Activated CD4-positive, CD25-positive, alpha-beta regulatory T cell (primary cell): ENCODE data around the gene TMEM269.

Experiments
- DNase-seq, 4 experiments: peaks; one replicate each; lab custom pipeline; 2025; lab: John Stamatoyannopoulos, UW

The TMEM269 gene

DNA sequence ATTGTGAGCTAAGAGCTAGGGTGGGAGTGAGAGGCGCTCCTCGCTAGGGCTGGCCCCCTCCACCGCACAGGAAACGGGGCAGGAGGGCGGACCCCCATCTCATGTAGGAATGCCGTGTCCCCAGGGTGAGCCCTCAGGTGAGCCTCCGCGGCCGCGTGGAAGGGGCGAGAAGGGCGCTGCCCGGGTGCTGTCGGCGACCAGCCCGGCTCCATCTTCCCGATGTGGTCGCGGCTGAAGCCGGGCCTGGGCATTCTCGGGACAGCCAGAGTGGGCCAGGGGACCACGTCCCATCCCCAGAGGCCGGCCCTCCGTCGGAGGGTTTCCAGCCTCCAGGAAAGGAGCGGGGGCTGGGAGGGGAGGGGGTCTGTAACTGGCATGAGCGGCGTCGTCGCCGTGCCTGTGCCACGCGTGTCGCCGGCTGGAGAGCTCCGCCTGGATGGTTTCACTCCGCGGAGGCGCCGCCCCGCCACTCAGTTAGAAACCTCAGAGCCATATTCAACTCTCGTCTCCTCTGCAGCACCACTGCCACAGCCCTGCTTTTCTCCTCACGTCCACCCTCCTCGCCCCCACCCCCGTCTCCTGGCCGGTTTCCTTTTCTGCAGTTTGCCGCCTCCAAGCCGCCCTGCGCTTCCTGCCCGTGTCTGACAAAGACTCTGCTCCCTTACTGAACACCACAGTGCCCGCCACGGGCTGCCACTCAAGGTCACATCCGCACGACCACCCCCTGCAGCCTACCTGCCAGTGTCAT, at the start of gene TMEM269:
Gene TMEM269, plus strand, starts transcription at position 46 of the 748 bp plus-strand sequence. CDS start 4,903 bp downstream, outside the sequence.
- DNase-seq = peak in 3 of 4 experiments; percentile 13 to 28 (median 21)

GRCh38 chr1:42735056-42735455, 49.7 kb upstream of the TMEM269 start:
- no peak for DNase-seq

DNA sequence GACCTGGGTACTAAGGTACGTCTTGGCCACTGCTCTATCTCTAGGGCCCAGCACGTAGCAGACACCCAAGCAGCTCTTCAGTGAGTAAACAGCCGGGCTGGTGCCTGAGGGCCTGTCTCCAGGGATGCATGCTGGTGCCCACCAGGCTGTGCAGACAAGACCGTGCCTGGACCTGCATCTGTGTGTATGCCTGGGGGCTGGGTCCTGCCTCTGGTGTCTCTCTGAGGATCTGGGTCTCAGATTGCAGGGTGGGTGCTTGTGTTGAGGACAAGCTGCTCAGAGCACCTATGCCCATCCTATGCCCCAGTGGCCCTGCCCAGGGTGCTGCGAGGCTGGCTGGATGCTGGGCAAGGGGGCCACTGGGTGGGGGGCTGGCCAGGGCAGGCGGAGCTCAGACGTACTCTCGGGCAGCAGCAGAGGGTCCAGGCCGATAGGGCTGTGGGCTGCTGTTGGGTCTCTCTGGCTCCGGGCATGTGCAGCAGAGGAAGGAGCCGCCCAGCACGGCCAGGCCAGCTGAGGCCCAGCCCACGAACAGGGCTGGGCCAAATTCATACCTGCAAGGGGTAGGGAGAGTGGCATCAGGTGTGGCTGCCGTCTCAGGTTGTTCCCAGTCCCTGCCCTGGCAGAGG, 49.2 kb upstream of the TMEM269 start:
- DNase-seq = no peak

- DNase-seq = no peak
Measured at GRCh38 chr1:42736152-42736551, 48.6 kb upstream of the TMEM269 start.

GRCh38 chr1:42736571-42737200, 48.1 kb upstream of the TMEM269 start:
- DNase-seq = no peak

DNA sequence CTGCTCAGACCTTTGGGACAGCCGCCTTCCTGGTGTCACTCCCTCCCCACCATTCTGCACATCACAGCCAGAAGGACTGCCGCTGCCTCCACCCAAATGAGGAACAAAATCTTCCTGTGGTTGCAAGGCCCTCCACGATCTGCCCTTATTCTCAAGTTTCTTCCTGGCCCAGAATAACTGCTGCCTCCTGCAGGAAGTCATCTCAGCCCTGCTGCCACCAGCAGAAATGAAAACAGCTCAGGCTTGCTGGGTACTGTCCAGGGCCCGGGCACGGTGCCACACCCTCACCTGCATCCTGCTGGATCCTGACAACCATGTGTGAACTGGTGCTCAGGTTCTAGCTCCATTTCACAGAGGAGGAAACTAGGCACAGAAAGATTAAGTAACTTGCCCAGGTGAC, 47.5 kb upstream of the TMEM269 start:
- no peak for DNase-seq

GRCh38 chr1:42737986-42738677, 46.7 kb upstream of the TMEM269 start:
- DNase-seq = no peak

DNA sequence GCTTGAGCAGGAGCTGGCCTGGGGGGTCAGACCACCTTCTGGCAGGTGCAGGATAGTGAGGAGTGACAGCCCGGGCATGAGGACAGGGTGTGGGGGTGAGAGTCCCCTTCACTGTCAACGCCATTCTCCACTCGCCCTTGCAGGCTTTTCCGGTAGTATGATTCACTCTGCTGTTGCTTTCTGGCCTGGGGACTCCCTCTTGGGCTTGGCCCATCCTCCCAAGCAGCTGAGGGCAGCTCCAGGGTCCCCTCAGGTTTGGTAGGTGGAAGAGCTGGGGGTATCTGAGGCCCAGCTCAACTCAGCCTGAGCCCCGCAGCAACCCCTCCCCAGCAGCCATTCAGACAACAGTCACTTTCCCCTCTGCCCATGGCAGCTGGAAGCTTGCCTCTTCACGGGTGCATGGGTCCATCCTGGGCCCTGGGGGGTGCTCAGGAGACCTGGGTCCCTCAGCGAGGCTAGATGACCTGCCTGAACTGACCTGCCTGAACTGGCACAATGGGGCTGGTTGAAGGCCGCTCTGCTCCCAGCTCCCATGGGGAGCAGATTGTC, 46.0 kb upstream of the TMEM269 start:
- DNase-seq = no peak

- no peak for DNase-seq
Measured at GRCh38 chr1:42739753-42740700, 44.8 kb upstream of the TMEM269 start, which contains the start of gene CLDN19. Gene CLDN19 (minus strand): TSS chr1:42740236. CDS start chr1:42740063, 173 bp downstream.

DNA sequence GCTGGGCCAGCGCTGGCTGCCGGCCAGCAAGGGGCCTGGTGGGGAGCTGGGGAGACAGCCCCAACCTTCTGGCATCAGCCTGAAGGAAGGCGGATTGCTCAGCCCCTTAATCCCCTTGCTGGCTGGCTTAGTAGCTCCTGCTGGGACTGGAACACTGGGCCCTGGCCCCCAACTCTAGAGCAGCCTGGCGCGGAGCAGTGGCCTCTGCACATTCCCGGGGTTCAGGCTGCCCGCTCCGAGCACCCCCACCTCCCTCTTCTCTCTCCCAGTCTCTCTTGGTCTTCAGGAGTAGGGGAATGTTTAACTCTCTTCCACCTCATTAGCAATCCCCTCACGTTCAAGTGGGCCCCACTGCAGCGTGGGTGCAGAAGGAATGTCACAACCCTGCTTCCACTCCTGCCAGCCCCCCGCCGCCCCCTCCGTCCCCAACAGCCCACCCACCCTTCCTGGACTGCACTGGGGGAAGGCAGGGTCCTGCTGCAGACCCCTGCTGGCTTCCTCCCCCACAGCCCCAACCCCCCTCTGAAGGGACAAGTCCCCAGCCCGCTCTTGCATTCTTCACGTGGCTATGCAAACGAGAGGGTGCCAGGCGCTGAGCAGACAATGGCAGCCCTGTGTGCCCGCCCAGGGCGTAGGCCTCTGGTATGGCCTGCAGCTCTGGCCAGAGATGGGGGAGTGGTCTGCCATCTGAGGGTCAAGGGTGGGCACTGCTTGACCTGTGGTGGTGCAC, 43.8 kb upstream of the TMEM269 start:
- DNase-seq = no peak

DNA sequence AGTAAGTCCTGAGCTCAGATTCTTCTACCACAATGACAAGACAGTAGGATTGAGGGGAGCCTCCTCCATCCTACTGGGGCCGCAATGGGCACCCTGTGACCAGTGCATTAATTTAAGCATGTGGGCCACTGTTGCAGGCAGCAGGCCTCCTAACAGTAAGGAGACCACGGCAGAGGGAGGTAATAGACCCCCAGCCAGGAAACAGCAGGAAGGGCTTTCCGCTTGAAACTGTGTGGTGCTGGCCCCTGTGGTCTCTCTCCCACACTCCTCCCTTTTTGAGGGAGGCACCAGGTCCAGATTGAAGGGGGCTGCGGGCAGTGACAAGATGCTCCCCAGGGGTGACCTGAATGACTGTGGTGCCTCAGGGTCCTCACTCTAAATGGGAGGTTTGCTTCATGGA, 43.1 kb upstream of the TMEM269 start:
- no peak for DNase-seq

- no peak for DNase-seq
Measured at GRCh38 chr1:42742141-42742540, 42.6 kb upstream of the TMEM269 start.

DNA sequence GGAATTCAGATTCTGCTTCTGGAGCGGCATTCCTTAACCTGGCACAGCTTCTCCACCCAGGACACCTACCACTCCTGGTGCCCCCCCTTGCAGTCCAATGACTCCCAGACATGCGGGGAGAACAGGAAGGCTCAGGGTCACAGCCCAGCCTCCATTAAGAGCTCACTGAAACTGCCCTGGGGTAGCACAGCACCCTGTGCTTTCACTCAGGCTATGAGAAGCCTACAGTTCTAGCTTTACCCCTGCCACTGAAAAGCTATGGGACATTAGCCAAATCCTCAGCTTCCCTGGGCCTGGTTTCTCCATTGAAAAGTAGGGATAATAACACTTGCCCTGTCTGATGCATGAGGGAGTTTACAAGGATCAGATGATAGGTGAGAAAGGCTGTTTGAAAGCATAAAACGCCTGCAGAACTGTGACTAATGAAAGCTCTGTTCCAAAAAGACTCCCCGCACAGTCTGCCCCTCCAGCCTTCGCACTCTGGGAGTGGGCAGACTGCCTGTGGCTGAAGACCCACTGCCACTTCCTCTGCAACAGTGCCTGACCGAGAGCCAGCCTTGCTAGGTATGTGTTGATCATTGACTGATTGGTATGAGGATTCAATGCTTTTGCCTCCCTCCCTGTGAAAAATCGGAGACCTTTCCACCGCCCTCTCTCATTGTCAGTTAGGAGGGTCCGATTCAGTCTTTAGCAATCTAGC, 42.0 kb upstream of the TMEM269 start:
- no peak for DNase-seq

DNA sequence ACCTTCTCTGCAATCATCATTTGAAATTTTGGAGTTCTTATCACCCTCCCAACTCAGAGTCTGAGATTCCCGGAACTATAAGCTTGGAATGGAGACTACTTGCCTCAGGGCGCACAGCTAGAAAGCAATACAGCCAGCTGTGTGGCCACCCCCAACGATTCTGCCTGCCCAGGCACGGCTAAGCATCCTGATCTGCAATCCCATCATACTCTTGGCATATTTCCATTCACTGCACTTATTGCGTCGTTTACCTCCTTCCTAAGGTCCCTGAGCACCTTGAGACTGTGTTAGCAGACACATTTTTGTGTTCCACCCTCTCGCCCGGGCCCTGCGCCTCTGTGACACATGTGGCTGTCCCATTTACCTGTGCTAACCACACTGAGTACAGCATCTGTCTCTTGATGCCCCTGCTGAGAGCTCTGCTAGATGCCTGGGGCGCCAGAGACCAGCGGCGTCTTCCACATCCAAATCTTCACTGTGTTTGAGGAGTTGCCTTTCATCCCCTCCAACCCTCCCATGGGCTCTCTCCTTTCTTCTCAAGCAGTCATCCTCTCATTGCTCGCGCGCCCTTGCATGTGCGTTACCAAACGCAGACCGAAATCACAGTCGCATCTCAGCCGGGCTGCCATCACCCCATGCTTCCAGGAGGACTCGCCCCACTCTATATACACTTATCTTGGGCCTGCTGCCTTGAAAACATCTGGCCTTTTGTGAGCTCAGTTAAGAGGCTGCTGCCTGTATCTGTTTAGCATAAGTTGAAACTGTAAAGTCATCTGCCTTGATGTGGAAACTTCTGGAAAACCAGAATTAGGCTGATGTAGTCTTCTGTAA, 41.3 kb upstream of the TMEM269 start:
- no peak for DNase-seq

DNA sequence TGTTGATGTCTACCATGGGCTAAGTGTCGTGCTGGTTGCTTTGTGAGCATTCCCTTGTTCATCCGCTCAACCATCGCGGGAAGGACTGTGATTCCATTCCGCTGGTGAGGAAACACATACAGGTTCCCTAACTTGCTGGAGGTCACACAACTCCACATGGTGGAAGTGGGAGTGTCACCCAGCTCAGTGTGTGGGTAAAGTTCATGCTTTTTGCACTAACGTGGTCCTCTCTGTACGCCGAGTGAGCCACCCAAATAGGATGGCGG, 40.7 kb upstream of the TMEM269 start:
- no peak for DNase-seq

- no peak for DNase-seq
Measured at GRCh38 chr1:42745851-42746250, 38.9 kb upstream of the TMEM269 start.

GRCh38 chr1:42746436-42747105, 38.2 kb upstream of the TMEM269 start:
- DNase-seq = no peak

- DNase-seq = peak in 2 of 4 experiments; percentile 11 to 28
Measured at GRCh38 chr1:42747125-42747524, 37.7 kb upstream of the TMEM269 start.
